HG03108 (cell line): ENCODE results near the gene NCAPD2.
"Not testable (repeated sequence)": the region's sequence is repeated elsewhere in the genome, so short reads cannot be mapped to it uniquely, and the experiment has no call there.

Experiments used
- ATAC-seq: cut with Tn5 transposase; IDR thresholded peaks from one replicate; pipeline ENCODE4 v1.9.1; 2021; ENCODE audit warnings: moderate library complexity; ENCODE audit not compliant: unreplicated experiment

NCAPD2 gene

GRCh38 chr12:6533923-6534694 lies 40.2 kb downstream of the NCAPD2 start, which contains the start of gene GAPDH:
TSS of gene GAPDH (plus strand) at chr12:6534517. CDS start at chr12:6534833, 316 bp downstream.
- peak; percentile 53 for ATAC-seq

- ATAC-seq, result no peak
Observed at GRCh38 chr12:6534695-6534944, 40.7 kb downstream of the NCAPD2 start.

DNA sequence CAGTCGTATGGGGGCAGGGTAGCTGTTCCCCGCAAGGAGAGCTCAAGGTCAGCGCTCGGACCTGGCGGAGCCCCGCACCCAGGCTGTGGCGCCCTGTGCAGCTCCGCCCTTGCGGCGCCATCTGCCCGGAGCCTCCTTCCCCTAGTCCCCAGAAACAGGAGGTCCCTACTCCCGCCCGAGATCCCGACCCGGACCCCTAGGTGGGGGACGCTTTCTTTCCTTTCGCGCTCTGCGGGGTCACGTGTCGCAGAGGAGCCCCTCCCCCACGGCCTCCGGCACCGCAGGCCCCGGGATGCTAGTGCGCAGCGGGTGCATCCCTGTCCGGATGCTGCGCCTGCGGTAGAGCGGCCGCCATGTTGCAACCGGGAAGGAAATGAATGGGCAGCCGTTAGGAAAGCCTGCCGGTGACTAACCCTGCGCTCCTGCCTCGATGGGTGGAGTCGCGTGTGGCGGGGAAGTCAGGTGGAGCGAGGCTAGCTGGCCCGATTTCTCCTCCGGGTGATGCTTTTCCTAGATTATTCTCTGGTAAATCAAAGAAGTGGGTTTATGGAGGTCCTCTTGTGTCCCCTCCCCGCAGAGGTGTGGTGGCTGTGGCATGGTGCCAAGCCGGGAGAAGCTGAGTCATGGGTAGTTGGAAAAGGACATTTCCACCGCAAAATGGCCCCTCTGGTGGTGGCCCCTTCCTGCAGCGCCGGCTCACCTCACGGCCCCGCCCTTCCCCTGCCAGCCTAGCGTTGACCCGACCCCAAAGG lies 41.2 kb downstream of the NCAPD2 start:
- ATAC-seq, result no peak

GRCh38 chr12:6535697-6535946 lies 41.7 kb downstream of the NCAPD2 start:
- ATAC-seq, result no peak

GRCh38 chr12:6535960-6536847 lies 42.3 kb downstream of the NCAPD2 start:
- no peak for ATAC-seq

GRCh38 chr12:6536894-6537579 lies 43.1 kb downstream of the NCAPD2 start:
- ATAC-seq, result no peak

GRCh38 chr12:6537580-6538419 lies 43.9 kb downstream of the NCAPD2 start:
- ATAC-seq, result not testable (repeated sequence)

GRCh38 chr12:6538420-6539313 lies 44.8 kb downstream of the NCAPD2 start:
- no peak for ATAC-seq

GRCh38 chr12:6539314-6539682 lies 45.4 kb downstream of the NCAPD2 start:
- ATAC-seq, result no peak

- ATAC-seq, result no peak
Observed at GRCh38 chr12:6539707-6540134, 45.8 kb downstream of the NCAPD2 start.

DNA sequence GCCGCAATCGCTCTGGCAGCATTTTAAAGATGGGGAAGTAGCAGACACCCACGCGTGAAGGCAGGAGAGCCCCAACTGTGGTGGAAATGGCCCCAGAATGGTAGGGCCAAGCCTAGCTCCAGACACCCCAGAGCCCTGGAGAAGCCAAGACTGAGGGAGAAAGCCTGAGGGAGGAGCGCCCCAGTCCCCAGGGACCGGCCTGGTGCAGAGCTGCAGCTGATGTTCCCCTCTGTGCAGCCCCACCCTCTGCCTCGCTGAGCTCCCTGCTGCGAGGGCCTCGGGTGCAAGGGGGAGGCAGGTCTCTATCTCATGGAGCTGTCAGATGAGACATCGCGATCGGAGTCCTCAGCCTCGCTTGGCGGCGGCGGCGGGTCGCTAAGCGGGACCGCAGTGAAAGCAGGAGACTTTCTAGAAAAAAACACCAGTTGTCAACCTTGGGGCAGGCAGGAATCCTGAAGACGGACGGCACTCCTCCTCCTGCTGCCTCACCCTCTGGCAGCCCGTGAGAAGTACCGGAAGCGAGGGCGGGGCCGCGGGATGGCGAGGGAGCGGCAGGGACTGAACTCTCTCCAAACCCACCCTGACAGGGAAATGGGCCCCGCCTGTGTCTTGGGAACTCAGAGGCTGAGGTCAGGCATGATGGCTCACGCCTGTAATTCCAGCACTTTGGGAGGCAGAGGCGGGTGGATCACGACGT lies 46.4 kb downstream of the NCAPD2 start:
- ATAC-seq, result no peak

- no peak for ATAC-seq
Observed at GRCh38 chr12:6541371-6542165, 47.7 kb downstream of the NCAPD2 start.

GRCh38 chr12:6542209-6543009 lies 48.5 kb downstream of the NCAPD2 start:
- ATAC-seq, result no peak

DNA sequence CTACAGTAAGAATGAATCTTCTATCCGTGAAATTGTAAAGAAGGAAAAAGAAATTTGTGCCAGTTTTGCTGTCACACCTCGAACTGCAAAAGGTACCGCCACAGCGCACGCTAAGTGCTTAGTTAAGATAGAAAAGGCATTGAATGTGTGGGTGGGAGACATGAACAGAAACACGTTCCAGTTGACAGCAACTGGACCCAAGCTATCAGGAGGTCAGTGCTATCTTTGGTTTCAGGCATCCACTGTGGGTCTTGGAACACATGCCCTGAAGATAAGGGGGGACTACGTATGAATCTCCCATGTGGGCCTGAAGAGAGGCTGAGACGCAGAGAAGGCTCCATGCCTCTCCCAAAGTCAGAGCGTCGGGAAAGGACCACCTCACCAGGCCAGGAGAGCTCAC lies 52.1 kb downstream of the NCAPD2 start:
- ATAC-seq, result no peak

DNA sequence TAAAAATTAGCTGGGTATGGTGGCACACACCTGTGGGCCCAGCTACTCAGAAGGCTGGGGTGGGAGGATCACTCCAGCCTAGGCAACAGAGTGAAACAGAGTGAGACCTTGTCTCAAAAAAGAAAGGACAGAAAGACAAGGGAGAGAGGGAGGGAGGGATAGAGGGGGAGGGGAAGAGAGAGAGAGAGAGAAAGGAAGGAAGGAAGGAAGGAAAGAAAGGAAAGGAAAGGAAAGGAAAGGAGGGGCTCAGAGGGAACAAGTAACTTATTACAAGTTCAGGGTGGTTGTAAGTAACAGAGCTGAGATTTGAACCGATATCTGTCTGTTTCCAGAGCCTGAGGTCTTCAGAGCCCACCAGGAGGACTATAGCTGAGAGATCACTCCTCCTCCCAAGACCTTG lies 53.7 kb downstream of the NCAPD2 start:
- ATAC-seq, result no peak

DNA sequence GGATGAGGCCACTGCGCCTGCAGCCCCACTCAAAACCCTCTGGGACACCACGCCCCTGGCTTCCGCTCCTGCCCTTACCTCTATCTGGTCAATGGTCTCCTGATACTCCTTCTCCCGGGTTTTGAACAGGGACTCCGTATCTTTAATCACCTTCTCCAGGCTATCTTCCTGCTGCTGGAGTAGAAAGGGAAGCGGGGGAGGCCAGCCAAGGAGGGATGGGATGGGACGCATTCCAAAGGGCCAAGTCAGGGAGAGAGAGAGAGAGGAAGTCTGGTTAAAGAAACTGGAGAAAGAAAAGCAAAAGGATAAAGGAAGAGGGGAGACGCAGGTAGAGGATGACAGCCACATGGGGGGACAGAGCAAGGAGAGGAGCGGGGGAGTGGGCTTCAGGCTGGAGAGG lies 54.1 kb downstream of the NCAPD2 start:
- no peak for ATAC-seq

DNA sequence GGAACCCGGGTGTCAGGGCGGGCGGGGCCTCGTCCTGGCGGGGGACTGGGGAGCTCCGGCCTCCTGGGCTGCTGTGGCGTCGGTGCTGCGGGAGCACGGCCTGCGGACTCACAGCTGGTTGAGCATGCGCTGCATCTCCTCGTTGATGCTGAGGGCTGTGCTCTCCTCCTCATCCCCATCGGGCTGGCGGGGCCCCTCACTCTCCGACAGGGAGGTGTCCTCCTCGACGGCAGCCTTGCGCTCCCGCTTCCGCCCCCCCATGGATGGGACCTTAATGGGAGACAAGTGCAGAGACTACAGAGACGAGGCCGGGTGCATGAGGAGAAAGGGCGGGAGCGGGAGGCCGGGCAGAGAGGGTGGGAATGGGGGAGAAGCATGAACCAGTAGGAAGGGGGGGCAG lies 54.7 kb downstream of the NCAPD2 start:
- no peak for ATAC-seq
